Amygdala (tissue), 56 donors: ENCODE measurements around the gene ADAMTSL1.
A peak's percentile ranks its signal among the peaks of the same experiment; 100 is the strongest.

Source experiments
- DNase-seq, 56 donors: peaks; one replicate each; lab custom pipeline; 2025; lab: John Stamatoyannopoulos, UW

The ADAMTSL1 gene

DNA sequence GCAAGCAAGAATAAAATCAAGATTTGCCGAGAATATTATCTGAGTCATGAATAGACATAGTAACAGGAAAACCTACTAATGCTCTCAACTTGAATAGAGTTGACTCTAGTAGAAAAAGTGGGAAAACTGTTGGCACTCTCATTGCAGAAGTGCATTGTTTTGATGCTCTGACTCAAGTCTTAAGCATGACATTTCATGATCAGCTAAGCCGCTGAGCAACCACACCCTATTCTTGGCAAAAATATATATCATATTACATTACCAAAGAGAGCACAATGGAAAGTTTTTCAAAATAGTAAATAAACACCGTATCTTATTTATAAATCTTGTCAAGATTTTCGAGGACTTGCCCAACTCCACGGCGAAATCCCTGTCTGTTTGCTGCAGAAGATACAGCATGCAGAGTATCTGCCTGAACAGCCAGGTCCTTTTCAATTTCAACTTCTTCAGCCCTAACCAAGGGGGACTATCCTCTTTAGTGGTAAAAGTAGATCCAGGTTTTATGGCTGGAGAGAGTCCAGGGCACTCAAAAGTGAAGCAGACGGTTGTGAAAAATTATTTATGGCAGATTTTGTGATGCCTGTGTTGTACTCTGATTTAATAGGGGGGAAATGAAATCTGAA is 13.9 kb upstream of the ADAMTSL1 start:
- DNase-seq: no peak

DNA sequence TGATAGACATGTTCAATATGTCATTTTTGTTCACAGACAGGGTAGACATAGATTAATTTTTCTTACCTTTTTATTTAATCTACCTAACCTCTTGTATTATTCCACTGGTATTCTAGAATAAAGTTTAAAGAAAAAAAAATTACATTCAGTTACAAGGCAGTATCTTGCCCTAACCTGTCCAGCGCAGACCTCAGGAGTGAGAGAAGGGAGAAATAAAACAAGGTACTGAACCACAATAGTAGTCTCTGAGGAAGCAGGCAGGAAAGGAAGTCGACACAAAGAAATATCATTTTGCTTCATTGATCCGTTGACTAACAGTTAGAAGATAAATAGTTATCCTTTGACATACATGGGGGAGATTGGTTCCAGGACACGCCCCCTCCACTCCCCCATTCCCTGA is 12.5 kb upstream of the ADAMTSL1 start:
- no peak for DNase-seq

GRCh38 chr9:18463991-18464390 is 10.0 kb upstream of the ADAMTSL1 start:
- no peak for DNase-seq

DNA sequence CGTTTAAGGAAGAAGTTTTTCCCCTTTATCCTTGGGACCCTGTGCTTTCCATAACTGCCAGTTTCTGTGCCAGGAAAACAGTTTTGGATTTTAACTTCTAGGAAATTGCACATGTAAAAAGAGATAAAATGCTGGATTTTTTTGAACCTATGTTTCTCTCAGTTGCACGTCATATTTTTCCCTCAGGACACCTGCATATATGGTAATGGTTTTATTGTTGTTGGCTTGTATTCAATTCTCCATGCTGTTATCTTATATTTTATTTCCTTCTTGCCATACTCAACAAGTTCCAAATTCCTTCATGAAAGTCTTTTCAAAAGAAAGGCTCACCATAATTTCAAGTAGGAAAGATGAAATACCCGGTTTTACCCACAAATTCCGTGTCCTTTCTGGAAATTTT is 7.9 kb upstream of the ADAMTSL1 start:
- no peak for DNase-seq

DNA sequence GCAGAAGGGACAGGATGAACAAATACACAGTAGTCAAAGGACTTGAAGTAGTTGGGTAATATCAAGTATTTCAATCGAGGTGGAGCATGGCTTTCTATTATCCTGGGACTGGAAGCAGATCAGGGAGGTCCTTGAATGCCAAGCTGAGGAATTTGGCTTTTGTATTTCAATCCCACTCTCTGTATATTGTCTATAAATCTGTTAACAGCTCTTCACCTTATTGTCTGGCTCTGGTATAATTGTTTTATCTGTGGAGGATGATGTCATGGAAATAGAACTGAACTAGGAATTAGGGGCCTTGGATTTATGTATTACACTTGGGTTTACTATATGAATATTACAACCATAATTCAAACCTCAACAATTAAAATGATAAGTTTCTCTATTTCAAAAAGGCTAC is 6.3 kb upstream of the ADAMTSL1 start:
- DNase-seq: no peak

- no peak for DNase-seq
Measured at GRCh38 chr9:18472435-18472834, 1.5 kb upstream of the ADAMTSL1 start.

DNA sequence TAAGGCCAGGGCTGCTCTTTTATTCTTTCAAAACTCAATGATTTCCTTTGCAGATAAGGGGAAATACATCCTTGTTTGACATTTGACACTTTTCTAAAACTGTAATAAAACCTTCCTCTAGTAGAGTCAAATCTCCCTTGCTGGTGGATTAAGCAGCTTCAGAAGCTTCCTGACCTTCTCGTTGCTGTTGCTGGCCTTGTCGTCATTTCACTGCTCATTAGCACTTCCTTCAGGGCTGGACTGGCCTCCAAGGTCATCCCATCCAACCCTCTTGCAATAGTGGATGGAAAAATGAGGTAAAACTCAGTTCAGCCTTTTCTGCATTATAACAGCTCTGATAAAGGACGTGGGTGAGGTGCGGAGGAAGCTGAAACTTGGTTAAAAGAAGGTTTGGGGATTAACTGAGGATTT is 1.1 kb upstream of the ADAMTSL1 start:
- no peak for DNase-seq

- no peak for DNase-seq
Measured at GRCh38 chr9:18474783-18475182, 830 bp downstream of the ADAMTSL1 start.

DNA sequence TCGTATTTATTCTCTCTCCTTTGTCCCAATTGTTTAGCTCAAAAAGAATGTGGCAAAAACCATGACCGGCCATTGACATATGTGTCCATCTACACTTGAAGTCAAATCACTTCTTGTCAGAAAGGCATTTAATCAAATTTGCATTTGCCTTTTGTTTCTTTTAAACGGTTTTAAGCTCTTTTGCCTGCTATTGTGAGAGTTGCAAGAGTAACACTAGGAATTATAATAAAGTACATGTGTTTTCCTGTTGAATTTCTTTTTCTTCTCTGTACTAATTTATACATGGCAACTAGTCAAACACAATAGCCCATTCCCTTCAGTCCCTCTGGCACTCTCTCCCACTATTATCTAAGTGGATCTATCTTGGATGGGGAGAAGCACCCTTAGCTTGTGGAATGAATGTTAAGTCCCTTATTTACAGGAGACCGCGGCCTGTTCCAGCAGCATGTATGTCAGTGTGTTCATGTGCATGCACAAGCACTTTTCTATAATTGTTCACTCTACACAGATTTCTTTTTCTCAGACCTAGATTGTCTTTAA is 3.2 kb downstream of the ADAMTSL1 start:
- peak in 1 of 56 donors; percentile 2 for DNase-seq

DNA sequence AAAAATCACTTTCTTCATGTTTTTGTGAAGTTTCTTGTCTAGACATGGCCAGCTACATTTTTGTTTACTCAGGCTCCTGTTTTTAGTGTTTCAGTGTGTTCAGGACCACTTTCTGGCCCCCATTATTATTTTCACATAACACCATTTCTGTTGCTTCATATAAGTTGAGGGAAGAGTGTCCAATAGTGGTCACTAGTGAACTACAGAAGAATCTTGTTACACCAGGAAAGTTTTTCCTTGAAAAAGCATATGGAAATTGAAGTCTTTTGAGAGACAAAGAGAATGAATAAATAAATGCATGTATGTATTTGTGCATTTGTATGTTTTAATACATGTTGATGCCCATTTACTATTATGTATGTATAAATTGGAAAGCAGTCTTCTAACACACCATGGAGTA is 3.8 kb downstream of the ADAMTSL1 start:
- no peak for DNase-seq

DNA sequence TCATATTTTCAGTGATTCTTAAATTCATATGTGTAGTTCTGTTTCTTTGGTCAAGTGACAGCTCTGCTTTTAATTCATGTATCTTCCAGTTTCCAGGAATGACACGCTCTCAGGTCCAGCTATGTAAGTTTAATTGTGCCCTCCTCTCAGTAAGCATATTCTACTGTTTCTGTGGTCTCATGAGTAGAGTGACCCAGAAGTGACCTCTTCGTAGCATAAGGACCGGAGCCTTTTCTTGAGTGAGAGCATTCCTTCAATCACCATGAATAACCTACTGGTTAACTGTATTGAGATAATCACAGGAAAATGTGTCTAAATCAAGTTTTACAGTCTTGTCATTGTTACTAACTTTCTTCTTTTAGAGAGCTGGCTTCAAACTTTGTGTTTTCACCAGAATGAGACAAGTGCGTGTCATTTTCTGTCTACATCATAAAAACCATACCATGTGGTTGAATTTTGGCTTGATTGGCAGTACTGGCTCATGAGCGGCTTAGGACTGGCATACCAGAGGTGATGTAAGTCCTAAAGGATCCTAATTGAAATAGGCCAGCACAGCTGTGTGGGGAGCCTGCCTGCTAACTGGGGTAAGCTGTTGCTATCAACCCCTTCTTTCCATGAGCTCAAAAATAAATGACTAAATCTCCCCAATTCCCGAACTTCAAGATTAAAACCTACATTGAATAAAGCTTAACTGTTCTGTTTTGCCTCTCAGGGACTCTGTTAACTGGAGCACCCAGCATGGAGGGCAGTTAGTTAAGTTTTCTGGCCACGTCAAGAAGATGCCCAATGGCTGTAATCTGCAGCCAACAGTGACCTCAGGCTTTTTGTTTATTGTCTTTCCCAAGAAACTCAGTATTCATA is 4.8 kb downstream of the ADAMTSL1 start:
- peak in 18 of 56 donors; percentile 9 to 67 (median 28) for DNase-seq

- no peak for DNase-seq
Measured at GRCh38 chr9:18479405-18479804, 5.5 kb downstream of the ADAMTSL1 start.

DNA sequence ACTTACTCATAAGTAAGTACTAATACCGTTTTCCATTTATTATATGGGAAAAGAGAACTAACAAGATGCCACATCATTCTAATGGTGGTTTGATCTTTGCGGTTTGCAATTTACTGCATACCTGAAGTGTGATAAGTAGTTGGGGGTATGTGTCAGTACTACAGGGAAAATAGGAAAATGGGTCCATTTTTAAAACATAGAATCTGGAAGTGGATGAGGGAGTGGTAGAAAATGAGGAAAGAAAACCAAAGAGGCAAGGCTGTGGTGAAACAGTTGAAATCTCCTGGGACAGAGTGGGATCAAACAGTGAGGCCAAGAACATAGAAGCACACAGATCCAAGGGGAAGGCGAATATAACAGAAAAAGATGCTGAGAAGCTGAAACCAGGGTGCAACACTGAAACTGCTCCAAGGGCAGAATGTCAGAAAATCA is 6.7 kb downstream of the ADAMTSL1 start:
- DNase-seq: no peak

GRCh38 chr9:18482371-18482770 is 8.4 kb downstream of the ADAMTSL1 start:
- DNase-seq: no peak

DNA sequence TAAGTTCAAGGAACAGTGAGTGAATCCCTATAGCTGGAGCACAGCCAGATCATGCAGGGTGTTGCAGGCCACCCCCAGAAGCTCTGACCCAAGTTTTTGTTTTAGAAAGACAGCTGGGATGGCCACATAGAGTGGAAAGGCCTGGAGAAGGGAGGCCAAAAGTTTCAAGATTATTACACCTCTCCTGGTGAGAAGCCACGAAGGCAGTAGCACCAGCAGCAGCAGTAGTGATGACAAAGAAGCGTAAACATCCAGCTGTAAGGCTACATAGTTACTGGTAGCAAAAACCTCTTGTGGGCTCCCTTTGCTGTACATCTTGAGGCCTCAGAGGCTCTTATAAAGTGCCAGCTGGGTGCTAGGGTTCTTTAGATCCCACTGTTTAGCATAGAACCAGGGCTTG is 11.8 kb downstream of the ADAMTSL1 start:
- no peak for DNase-seq

- no peak for DNase-seq
Measured at GRCh38 chr9:18487611-18488010, 13.7 kb downstream of the ADAMTSL1 start.

- DNase-seq: no peak
Measured at GRCh38 chr9:18488886-18489285, 14.9 kb downstream of the ADAMTSL1 start.

DNA sequence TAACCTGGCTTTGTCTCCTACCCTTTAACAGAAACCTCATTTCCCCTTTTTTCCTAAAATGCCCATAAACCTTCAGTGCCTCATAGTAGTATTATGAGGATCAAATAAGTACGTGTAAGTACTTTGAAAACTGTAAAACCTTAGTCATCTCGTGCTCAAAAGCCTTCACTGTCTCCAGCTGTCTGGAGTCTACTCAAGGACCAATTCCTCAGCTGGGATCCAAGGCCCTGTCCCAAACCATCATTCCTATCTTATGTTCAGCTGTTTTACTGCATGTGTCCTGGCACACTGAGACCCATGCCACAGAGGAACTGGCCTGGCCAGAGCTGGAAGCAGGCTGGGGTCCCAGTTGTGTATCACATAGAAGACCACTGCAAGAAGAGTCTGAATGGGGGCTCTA is 15.9 kb downstream of the ADAMTSL1 start:
- DNase-seq: no peak

DNA sequence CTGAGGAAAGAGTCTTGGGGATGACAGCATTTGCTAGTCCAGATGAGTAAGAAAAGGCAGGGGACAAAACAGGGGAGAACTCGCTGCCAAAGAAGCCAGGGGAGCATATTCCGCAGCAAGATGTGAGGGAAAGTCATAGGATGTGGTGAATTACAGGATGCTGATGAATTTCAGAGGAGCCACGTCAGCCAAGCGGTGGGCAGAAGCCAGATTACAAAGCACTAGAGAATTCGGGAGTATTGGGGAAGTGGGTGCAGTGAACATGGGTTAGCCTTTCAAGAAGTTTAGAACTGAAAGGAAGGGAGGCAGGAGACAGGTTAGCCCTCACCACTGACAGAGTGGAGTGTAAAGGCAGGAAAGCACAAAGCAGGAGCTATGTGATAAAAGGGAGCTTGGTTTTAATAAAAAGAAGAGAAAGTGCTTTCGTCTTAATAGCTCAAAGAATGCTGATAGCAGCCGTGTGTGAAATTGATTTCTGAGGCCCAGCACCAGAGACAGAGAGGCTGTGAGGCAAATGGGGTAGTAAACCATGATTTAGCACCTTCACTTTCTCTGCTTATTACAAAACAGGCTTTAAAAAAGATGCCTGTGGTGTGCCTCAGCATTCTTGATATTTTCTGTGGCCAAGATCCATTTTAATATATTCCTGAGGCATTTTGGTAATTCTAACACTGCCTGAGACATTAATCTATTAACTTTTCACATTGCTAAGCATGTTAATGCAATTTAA is 16.9 kb downstream of the ADAMTSL1 start:
- no peak for DNase-seq

- DNase-seq: no peak
Measured at GRCh38 chr9:18492612-18493011, 18.7 kb downstream of the ADAMTSL1 start.

- DNase-seq: no peak
Measured at GRCh38 chr9:18493451-18493993, 19.6 kb downstream of the ADAMTSL1 start.
